Adrenal gland (tissue), 5 donors: ENCODE measurements around the gene WDR72.

Experiments used
- CTCF ChIP-seq, 6 experiments: fragments of 450-650 bp in 4 of 6; fragments of 200-600 bp in 2 of 6; sonication (generic) in 1 of 6; IDR thresholded peaks; 1 replicate in 5 of 6; 2 replicates in 1 of 6; pipeline versions ENCODE4 v1.5.1 to v1.8.0; 2016 to 2021; ENCODE audit warnings: antibody characterized with exemption in 6 of 6, mild to moderate bottlenecking in 2 of 6, moderate library complexity in 1 of 6
- POLR2A ChIP-seq, 2 donors: fragments of 450-650 bp; IDR thresholded peaks; one replicate each; pipeline ENCODE4 v1.6.1; 2017; ENCODE audit warnings: antibody characterized with exemption in 2 of 2, mild to moderate bottlenecking in 2 of 2, moderate library complexity in 1 of 2
- donor health status: DM: no; HTN: no; CAD: no.

DNA sequence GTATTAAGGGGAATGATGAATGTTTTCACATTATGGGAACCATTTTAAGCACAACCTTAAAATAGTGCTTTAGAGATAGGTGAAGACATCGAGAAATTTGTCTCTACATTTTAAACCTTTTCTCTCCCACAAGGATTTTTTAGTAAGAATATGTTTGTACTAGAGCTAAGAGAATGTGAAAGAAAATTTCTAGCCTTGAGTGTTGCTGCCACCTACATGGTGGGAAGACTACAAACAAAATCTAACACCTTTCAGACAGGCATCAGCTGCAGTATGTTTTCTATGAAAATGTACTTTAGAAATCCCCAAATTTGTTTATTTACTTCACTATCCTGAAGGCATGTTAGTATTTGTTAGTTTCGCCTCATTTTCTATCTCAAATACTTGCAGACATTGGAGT is 247.4 kb downstream of the WDR72 start:
- TF ChIP-seq POLR2A (IDR thresholded peaks at IDR 0.05) (no peak), CTCF (IDR thresholded peaks at IDR 0.05) (no peak)
